ENCODE measurements around the gene PDE4D. TPM values are rescaled to one million over a fixed set of nuclear protein-coding genes. Genes with fewer than 3 reads are reported as not detected.

Gene PDE4D
- total RNA-seq, 1 experiment from 2014 or later = 6.5 TPM

DNA sequence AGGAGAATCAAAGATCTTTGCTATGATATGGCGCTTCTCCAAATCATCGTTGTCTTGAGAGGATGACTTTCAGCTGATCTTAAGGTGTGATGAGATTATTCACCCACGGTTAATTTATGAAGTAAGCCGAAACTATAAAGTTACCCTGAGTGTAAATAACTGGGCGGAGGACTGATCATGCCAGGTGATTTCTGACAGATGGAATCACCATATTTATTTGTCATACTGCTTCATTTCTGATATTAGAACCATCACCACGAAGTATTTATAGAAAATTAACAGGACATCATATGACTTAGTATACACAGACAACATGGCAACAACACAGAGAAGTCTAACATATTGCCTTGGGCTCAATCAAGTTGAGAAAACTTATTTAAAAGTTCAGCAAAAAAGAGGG lies 708.8 kb downstream of the PDE4D start:
- Histone ChIP-seq H3K27me3 (replicated peaks; ENCODE audit: insufficient read depth, low read depth, low read length, poor library complexity) (peaks cover 12% of the 10 kb centered on the region), H3K27ac (ENCODE audit: low read depth, low read length, poor library complexity, severe bottlenecking) (no peak overlapping the region), H3K4me3 (ENCODE audit: low read depth, low read length, poor library complexity, severe bottlenecking) (no peak overlapping the region), H3K4me1 (ENCODE audit: insufficient read depth, low read length, poor library complexity, severe bottlenecking) (peaks cover 9% of the 10 kb centered on the region), H3K9me3 (ENCODE audit: low read depth, low read length, poor library complexity, severe bottlenecking) (no peaks in the 10 kb centered on the region), H3K36me3 (ENCODE audit: insufficient read depth, low read length, poor library complexity, severe bottlenecking) (no peaks in the 10 kb centered on the region)
- ChIA-PET POLR2A (ENCODE audit: low non-redundant PET) (no interaction called here), CTCF (no interaction called here)
- DNase-seq (ENCODE audit: low spot score) = no peak
- intact Hi-C loops (cut with micrococcal nuclease; ENCODE audit: unreplicated experiment) = loop anchor here (5.0 to 10.0 kb wide), 3 partner anchors 183 to 618 kb away; no protein-coding TSS in a partner anchor
- BruUV-seq (replicated peaks) = no TSS peak
- TF ChIP-seq, protein P1, sequence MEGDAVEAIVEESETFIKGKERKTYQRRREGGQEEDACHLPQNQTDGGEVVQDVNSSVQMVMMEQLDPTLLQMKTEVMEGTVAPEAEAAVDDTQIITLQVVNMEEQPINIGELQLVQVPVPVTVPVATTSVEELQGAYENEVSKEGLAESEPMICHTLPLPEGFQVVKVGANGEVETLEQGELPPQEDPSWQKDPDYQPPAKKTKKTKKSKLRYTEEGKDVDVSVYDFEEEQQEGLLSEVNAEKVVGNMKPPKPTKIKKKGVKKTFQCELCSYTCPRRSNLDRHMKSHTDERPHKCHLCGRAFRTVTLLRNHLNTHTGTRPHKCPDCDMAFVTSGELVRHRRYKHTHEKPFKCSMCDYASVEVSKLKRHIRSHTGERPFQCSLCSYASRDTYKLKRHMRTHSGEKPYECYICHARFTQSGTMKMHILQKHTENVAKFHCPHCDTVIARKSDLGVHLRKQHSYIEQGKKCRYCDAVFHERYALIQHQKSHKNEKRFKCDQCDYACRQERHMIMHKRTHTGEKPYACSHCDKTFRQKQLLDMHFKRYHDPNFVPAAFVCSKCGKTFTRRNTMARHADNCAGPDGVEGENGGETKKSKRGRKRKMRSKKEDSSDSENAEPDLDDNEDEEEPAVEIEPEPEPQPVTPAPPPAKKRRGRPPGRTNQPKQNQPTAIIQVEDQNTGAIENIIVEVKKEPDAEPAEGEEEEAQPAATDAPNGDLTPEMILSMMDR (conservative IDR thresholded peaks at IDR 0.05; ENCODE audit: low read depth, low read length) = no peak
- TF ChIP-seq EZH2 (IDR thresholded peaks at IDR 0.05; ENCODE audit: borderline replicate concordance, low read depth, low read length, poor library complexity, severe bottlenecking) = no peak

DNA sequence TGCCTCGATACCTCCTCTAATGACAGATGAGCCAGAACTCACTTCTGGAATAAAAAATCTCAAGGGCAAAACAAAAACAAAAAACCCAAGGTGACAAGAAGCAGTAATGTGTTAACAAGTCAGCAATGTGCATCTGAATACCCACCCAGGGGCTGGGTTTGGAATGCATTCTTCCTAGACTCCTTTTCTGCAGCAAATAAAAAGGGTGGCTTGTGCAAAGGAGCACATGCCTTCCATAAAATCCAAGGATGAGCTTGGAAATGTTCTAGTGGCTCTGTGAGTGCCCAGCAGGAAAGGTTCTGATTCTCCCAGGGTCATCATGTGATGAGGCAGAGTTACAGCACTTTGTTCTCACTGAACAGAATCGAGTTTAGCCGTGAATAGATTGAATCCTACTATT lies 710.8 kb downstream of the PDE4D start:
- no peaks in the 10 kb centered on the region for H3K36me3 ChIP-seq (ENCODE audit: insufficient read depth, low read length, poor library complexity, severe bottlenecking)
- intact Hi-C loops (cut with micrococcal nuclease; ENCODE audit: unreplicated experiment) = loop anchor here (10.0 kb wide), 1 partner anchor 542 kb away; no protein-coding TSS in a partner anchor
- peaks cover 8% of the 10 kb centered on the region for H3K27me3 ChIP-seq (replicated peaks; ENCODE audit: insufficient read depth, low read depth, low read length, poor library complexity)
- DNase-seq (ENCODE audit: low spot score) = no peak
- ChIA-PET CTCF (no interaction called here), POLR2A (ENCODE audit: low non-redundant PET) (no interaction called here)
- peaks cover 1% of the 10 kb centered on the region for H3K4me1 ChIP-seq (ENCODE audit: insufficient read depth, low read length, poor library complexity, severe bottlenecking)
- BruUV-seq (replicated peaks) = no TSS peak
- no peaks in the 10 kb centered on the region for H3K9me3 ChIP-seq (ENCODE audit: low read depth, low read length, poor library complexity, severe bottlenecking)
- no peak overlapping the region for H3K27ac ChIP-seq (ENCODE audit: low read depth, low read length, poor library complexity, severe bottlenecking)
- TF ChIP-seq, protein P1 (conservative IDR thresholded peaks at IDR 0.05; ENCODE audit: low read depth, low read length) = no peak
- TF ChIP-seq EZH2 (IDR thresholded peaks at IDR 0.05; ENCODE audit: borderline replicate concordance, low read depth, low read length, poor library complexity, severe bottlenecking) = no peak
- no peak overlapping the region for H3K4me3 ChIP-seq (ENCODE audit: low read depth, low read length, poor library complexity, severe bottlenecking)

DNA sequence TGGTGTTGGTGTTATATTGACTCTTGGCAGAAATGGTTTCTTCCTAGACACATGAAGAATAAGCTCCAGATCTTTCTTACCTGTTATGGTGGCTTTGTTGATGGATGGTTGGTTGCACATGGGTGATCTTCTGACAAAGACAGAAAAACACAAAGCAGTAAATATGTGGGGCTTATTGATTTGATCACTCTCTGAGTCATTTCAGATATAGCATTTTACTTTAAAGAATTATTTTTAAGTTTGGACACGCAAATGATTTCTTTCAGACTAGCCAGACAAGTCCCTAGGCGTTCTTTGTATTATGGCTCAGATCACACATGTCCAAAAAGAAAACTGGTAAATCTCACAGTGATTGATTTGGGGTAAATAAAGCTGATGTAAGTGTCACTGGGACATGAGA lies 713.0 kb downstream of the PDE4D start:
- BruUV-seq (replicated peaks) = no TSS peak
- no peak overlapping the region for H3K27ac ChIP-seq (ENCODE audit: low read depth, low read length, poor library complexity, severe bottlenecking)
- H3K9me3 ChIP-seq (ENCODE audit: low read depth, low read length, poor library complexity, severe bottlenecking) = no peaks in the 10 kb centered on the region
- H3K36me3 ChIP-seq (ENCODE audit: insufficient read depth, low read length, poor library complexity, severe bottlenecking) = no peaks in the 10 kb centered on the region
- ChIA-PET POLR2A (ENCODE audit: low non-redundant PET) (no interaction called here), CTCF (no interaction called here)
- no peaks in the 10 kb centered on the region for H3K4me1 ChIP-seq (ENCODE audit: insufficient read depth, low read length, poor library complexity, severe bottlenecking)
- intact Hi-C loops (cut with micrococcal nuclease; ENCODE audit: unreplicated experiment) = loop anchor here (10.0 kb wide), 1 partner anchor 544 kb away; no protein-coding TSS in a partner anchor
- H3K4me3 ChIP-seq (ENCODE audit: low read depth, low read length, poor library complexity, severe bottlenecking) = no peak overlapping the region
- TF ChIP-seq, protein P1 (conservative IDR thresholded peaks at IDR 0.05; ENCODE audit: low read depth, low read length) = no peak
- TF ChIP-seq EZH2 (IDR thresholded peaks at IDR 0.05; ENCODE audit: borderline replicate concordance, low read depth, low read length, poor library complexity, severe bottlenecking) = no peak
- peaks cover 8% of the 10 kb centered on the region for H3K27me3 ChIP-seq (replicated peaks; ENCODE audit: insufficient read depth, low read depth, low read length, poor library complexity)
- DNase-seq (ENCODE audit: low spot score) = no peak
